Epidermal melanocyte (primary cell): ENCODE data around the gene ADAM22.
"Not testable (repeated sequence)": the region's sequence is repeated elsewhere in the genome, so short reads cannot be mapped to it uniquely, and the experiment has no call there.

ENCODE experiments used
- DNase-seq: peaks from one replicate; pipeline ENCODE4 v3.0.0; 2011; ENCODE audit warnings: low spot score; ENCODE audit not compliant: insufficient read length

The ADAM22 gene

DNA sequence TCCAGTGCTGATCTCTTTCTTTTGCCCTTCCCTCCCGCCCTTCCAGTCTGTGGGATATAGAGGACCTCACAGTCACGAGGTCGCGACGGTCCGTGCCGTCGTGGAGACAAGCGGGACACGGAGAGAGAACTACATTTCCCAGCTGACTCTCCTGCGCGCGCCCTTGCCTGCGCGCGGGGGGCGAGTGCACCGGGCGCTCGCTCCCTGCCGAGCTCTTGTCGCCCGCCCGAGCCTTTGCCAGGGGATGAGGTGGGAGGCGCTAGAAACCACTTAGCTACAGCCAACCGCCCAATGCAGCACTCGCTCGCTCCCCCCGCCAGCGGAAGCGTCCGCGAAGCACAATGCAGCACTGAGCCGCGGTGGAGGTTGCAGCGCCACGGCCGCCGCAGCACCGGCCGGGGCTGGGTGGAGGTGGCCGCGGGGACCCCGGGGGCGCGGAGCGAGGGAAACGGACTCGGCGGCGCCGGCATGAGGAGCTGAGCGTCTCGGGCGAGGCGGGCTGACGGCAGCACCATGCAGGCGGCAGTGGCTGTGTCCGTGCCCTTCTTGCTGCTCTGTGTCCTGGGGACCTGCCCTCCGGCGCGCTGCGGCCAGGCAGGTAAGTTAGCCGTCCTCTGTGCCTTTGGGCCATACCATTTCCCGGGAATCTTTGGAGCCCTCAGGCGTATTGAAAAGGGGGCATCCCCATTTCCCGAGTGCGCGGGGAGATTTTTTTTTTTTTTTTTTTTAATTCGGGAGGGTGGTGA is at the start of gene ADAM22:
ADAM22 (plus strand) TSS at position 299 of the 746 bp plus-strand sequence; CDS start at position 514, 215 bp downstream.
- peak; percentile 72 for DNase-seq

GRCh38 chr7:87885018-87885417 is 49.0 kb upstream of the ADAM22 start:
- no peak for DNase-seq

DNA sequence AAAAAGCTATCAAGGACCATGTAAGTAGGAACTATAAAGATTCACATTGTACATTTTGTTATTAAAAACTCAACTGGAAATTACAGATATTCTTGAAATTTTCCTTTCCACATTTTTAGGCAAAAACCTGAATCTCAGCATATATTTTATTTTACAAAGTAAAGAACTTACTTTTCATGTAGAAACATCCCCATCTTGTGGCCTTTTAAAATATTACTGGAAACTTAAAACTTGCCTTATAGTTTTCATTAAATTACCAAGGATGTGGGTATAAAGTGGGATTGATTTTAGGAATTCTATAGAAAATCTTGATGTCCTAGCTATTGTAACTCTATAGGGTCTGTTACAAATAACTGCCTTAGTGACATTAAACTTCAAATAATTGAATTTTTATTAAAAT is 47.2 kb upstream of the ADAM22 start:
- DNase-seq = no peak

DNA sequence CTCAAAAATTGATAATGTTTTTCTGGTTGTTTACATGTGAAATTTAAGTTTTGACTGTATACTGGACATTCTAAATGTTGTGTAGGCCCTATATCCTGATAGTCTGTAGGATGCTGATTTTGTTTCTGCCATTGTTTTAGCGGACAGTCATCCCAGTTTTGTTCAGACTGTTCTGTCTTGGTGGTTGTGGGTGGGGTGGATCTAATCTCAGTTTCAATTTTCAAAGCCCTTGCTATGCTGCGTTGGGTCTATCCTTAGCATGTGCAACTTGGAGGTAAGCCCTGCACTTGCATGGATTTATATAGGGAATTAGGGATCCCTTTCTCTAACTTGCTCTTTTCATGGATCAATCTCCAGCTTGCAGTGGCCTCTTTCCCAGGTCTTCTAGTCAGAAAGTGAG is 38.7 kb upstream of the ADAM22 start:
- DNase-seq = no peak

GRCh38 chr7:87899255-87899654 is 34.8 kb upstream of the ADAM22 start:
- no peak for DNase-seq

DNA sequence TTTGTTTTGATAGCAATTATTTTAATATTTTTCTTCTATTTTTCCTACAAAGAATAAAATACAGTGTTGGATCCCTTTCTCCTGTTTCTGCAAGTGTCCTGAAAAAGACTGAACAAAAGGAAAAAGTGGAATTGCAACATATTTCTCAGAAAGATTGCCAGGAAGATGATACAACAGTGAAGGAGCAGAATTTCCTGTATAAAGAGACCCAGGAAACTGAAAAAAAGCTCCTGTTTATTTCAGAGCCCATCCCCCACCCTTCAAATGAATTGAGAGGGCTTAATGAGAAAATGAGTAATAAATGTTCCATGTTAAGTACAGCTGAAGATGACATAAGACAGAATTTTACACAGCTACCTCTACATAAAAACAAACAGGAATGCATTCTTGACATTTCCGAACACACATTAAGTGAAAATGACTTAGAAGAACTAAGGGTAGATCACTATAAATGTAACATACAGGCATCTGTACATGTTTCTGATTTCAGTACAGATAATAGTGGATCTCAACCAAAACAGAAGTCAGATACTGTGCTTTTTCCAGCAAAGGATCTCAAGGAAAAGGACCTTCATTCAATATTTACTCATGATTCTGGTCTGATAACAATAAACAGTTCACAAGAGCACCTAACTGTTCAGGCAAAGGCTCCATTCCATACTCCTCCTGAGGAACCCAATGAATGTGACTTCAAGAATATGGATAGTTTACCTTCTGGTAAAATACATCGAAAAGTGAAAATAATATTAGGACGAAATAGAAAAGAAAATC is 26.7 kb upstream of the ADAM22 start:
- DNase-seq = not testable (repeated sequence)

DNA sequence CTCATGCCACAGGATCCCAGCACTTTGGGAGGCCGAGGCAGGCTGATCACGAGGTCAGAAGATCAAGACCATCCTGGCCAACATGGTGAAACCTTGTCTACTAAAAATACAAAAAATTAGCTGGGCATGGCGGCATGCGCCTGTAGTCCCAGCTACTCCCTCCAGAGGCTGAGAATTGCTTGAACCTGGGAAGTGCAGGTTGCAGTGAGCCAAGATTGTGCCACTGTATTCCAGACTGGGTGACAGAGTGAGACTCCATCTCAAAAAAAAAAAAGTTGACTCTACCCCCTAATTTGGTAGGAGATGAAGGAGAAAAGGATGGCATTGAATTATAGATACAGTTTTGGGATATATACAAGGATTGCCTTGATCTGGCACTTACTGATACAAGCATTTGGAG is 25.2 kb upstream of the ADAM22 start:
- DNase-seq = not testable (repeated sequence)

- DNase-seq = no peak
These were observed 21.9 kb upstream of the ADAM22 start for GRCh38 chr7:87912121-87912520.

DNA sequence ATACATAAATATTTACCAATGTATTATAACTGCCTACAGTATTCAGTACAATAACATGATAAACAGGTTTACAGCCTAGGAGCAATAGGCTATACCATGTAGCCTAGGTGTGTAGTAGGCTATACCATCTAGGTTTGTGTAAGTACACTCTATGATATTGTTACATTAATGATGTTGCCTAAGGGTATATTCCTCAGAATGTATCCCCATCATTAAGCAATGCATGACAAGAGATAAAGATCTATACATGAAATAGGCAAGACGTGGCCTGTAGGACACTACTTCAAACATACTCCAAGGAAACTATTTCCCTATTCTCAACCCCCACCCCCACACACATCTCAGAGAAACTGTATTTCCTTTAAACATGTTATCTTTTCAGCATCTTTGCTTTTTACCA is 15.3 kb upstream of the ADAM22 start:
- DNase-seq = no peak

- DNase-seq = no peak
These were observed 14.2 kb upstream of the ADAM22 start for GRCh38 chr7:87919875-87920274.

DNA sequence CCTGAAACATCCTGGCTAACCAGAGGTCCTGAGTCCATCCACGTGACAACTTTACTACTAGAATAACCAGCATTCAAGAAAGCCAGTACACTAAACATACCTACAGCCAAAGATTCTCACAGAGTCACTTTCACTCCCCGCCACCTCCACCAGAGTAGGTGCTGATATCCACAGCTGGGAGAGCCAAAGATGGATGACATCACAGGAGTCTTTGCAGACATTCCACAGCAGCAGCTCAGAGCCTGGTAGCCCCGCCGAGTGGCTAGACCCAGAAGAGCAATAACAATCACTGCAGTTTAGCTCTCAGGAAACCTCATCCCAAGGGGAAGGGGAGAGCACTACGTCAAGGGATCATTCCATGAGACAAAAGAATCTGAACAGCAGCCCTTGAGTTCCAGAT is 13.5 kb upstream of the ADAM22 start:
- DNase-seq = no peak

DNA sequence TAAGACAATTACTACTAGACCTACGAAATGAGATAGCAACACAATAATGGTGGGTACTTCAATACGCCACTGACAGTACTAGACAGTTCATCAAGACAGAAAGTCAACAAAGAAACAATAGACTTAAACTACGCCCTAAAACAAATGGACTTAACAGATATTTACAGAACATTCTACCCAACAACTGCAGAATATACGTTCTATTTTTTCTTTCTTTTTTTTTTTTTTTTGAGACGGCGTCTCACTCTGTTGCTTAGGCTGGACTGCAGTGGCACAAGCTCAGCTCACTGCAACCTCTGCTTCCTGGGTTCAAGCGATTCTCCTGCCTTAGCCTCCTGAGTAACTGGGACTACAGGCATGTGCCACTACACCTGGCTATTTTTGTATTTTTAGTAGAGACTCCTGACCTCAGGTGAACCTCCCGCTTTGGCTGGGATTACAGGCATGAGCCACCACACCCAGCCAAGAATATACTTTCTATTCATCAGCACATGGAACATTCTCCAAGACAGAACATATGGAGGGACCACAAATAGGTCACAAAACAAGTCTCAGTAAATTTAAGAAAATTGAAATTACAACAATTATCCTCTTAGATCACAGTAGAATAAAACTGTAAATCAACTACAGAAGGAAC is 11.2 kb upstream of the ADAM22 start:
- not testable (repeated sequence) for DNase-seq

DNA sequence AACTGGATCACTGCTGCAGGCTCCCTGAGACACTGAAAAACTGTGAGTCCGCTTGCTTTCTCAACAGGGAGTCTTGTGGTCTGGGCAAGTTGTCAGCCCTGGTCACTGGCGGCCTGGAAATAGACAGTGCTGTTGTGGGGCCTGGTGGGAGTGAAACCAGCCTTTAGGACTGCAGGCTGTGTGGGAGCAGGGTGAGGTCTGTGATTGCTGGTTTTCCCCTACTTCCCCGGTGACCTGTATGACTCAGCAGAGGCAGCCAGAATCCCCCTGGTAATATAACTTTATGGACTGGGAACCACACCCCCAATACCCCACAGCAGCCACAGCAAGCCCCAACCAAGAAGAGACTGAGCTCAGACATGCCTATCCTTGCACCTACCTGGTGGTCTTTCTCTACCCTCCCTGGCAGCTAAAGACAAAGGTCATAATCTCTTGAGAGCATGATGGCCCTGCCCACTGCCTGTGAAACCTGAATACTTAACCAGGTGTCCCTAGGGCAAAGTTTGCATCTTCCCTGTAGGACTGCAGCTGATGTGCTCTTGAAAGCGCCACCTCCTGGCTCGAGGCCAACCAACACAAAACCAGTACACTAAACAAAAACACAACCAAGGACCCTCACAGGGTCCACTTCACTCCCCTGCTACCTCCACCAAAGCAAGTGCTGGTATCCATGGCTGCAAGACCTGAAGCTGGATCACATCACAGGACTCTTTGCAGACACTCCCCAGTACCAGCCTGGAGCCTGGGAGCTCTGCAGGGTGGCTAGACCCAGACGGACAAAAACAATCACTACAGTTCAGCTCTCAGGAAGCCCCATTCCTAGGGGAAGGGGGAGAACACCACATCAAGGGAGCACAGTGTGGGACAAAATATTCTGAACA is 7.2 kb upstream of the ADAM22 start:
- no peak for DNase-seq

DNA sequence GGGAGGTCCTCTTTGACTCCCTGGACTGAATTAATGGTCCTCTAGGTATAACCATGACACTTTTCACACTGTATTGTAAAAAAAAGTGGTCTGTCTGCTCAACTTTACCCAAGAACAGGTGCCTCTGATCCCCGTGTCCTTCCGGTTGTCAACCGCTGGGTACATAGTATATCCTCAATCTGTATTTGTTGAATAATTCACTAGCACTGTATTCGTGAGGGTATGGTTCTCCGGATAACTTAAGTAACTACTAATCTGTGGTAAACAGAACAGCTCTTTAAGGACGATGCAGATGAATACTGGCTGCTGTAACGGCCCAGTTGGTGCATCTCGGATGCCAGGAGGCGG is 472 bp upstream of the ADAM22 start:
- DNase-seq = no peak

DNA sequence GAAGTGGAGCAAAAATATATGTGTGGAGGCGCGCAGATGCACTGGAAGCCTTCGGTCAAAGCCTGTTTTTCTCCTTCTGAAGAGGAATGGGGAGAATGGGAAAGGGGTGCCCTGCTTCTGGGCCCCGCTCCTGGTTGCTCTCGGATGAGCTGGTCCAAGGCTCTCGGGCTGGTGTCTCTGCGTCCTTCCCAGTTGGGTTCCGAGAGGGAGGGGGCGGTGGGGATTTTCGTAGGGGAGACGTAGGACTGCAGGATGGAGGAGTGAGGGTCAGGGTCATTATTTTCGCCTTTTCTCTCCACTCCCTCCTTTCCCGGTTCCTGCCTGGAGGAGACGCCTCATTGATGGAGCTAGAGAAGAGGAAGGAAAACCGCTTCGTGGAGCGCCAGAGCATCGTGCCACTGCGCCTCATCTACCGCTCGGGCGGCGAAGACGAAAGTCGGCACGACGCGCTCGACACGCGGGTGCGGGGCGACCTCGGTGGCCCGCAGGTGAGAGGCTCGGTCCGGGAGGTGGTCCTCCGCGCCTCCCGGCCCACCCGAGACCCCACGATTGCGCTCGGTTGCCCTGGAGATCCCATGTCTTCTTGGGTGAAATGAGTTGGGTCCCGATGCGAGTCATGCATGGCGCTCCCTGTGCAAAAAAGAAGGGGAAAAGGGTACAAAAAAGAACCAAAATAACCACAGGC is 790 bp downstream of the ADAM22 start:
- DNase-seq = no peak

- no peak for DNase-seq
These were observed 1.3 kb downstream of the ADAM22 start for GRCh38 chr7:87935384-87935706.

DNA sequence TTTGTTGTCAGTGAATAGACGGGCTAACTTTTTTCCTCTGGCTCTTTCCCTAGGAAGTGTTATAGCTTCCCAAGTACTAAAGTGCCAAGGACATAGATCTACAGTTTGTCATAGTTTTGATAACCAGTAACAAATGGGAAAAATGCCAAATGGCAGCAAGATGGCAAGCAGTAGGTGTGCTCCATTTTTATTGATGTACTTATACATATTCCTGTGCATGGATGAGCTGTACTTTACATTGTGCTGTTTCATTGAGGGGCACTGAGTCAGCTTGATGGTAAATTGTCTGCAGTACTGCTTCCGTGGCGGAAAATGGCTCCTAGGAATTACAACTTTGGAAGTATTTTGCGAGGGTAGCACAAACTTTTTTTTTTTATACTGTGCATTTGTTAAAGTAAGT is 7.1 kb downstream of the ADAM22 start:
- no peak for DNase-seq

- DNase-seq = no peak
These were observed 10.5 kb downstream of the ADAM22 start for GRCh38 chr7:87944547-87944946.

GRCh38 chr7:87945926-87946325 is 11.9 kb downstream of the ADAM22 start:
- DNase-seq = not testable (repeated sequence)

DNA sequence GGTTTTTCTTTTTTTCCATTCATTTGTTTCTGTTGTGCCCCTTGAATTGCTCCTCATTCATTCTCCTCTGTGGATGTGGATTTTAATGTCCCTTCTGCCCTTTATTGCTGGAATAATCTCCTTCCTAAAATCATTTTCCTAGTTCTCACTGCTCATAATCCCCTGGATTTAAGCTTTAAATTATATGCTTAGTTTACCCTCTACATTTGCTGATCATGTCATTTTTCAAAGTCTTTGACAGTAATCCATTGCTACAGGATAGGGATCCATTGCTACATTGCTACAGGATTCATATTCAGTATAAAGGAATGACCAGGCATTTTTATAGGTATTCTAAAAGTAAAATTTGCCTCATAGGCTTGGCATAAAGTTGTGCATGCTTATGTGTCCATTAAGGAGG is 14.3 kb downstream of the ADAM22 start:
- DNase-seq = no peak

GRCh38 chr7:87959336-87959735 is 25.3 kb downstream of the ADAM22 start:
- DNase-seq = no peak
